TTC549 (cell line): Measurements from ENCODE around the gene SOWAHA.
"Not testable (repeated sequence)": the region's sequence is repeated elsewhere in the genome, so short reads cannot be mapped to it uniquely, and the experiment has no call there.

Source experiments
- FAIRE-seq: peaks from 2 replicates; lab custom pipeline; 2012; peaks lifted over from hg19 to GRCh38; lab: Jason Lieb, UNC

Gene SOWAHA

GRCh38 chr5:132854992-132855391, 41.9 kb downstream of the SOWAHA start:
- FAIRE-seq: not testable (repeated sequence)

- FAIRE-seq: no peak
Measured at GRCh38 chr5:132856011-132856410, 42.9 kb downstream of the SOWAHA start.

GRCh38 chr5:132859889-132860437, 46.9 kb downstream of the SOWAHA start:
- FAIRE-seq: no peak

- FAIRE-seq: no peak
Measured at GRCh38 chr5:132860742-132861141, 47.6 kb downstream of the SOWAHA start.

GRCh38 chr5:132865668-132866341, 52.7 kb downstream of the SOWAHA start:
- FAIRE-seq: no peak
